C1 segment of cervical spinal cord (tissue), 14 donors: ENCODE measurements around the gene NPY4R2.
"Not testable (repeated sequence)": the region's sequence is repeated elsewhere in the genome, so short reads cannot be mapped to it uniquely, and the experiment has no call there.

Source experiments
- DNase-seq, 14 donors: peaks; one replicate each; lab custom pipeline; 2025; lab: John Stamatoyannopoulos, UW

The NPY4R2 gene

GRCh38 chr10:47918475-47918874 is at the start of gene NPY4R2:
Gene NPY4R2 (plus strand): TSS chr10:47918662. CDS start chr10:47921988, 3,326 bp downstream.
- DNase-seq = not testable (repeated sequence)

GRCh38 chr10:47870887-47871286 is 47.6 kb upstream of the NPY4R2 start:
- not testable (repeated sequence) for DNase-seq

GRCh38 chr10:47871485-47872180 is 46.8 kb upstream of the NPY4R2 start:
- not testable (repeated sequence) for DNase-seq

- not testable (repeated sequence) for DNase-seq
These were observed 46.2 kb upstream of the NPY4R2 start for GRCh38 chr10:47872236-47872635.

GRCh38 chr10:47884239-47884638 is 34.2 kb upstream of the NPY4R2 start:
- not testable (repeated sequence) for DNase-seq

- DNase-seq = not testable (repeated sequence)
These were observed 33.5 kb upstream of the NPY4R2 start for GRCh38 chr10:47884934-47885333.

GRCh38 chr10:47886356-47886755 is 32.1 kb upstream of the NPY4R2 start:
- DNase-seq = not testable (repeated sequence)

- not testable (repeated sequence) for DNase-seq
These were observed 31.6 kb upstream of the NPY4R2 start for GRCh38 chr10:47886827-47887226.

- DNase-seq = not testable (repeated sequence)
These were observed 27.7 kb upstream of the NPY4R2 start for GRCh38 chr10:47890737-47891136.

DNA sequence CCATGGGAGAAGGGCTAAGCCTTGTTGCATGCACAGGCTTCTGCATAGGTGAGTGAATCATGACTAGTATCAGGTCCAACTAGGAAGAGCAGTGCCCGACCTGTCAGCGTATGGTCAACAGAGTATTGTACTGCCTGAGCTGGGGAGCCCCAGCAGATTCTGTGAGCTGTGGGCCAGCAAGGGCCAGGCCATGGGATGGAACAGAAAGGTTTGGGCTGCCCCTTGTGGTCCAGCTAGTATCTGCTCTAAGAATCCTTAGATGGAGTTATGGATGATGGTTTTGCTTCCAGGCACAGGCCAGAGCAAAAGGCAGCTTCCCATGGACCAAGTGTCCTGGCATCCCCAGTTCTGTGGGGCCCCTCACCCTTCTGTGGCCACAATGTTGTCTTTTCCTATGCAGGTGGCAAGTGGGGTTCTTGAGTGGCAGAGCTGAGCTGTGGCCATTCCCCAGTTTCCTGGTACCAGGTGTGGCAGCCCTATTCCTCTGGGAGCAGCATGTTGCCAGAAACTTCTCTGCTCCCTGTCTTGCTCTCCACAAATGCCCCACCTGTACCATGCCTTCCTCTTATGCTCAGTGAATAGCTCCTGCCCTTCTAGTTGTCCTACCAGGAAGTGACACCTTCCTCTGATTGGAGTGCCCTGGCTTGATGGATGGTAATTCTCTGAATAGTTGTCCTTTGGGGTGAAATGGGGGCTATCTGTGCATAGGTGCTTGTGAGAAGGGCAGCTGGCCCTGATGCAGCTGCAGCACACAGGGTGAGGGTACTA is 25.8 kb upstream of the NPY4R2 start:
- DNase-seq = not testable (repeated sequence)

- not testable (repeated sequence) for DNase-seq
These were observed 23.9 kb upstream of the NPY4R2 start for GRCh38 chr10:47894571-47894970.

DNA sequence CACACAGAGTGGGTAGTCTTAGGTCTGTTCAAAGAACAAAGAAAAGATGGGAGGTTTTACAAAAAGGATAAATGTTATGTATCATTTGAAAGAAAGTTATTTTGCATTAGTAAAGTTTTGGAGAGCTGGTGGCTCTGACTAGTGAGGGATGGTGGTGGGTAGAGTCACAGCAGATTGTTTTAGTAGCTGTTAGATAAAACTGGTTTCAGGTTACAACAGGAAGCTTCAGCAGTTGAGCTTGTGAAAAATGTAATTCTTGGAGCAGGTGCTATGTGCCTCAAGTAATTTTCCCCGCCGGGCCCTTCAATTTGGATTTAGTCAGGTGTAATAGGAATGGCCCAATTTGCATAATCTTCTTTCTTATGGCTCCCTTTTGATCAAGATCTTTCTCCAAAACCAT is 20.6 kb upstream of the NPY4R2 start:
- DNase-seq = not testable (repeated sequence)

DNA sequence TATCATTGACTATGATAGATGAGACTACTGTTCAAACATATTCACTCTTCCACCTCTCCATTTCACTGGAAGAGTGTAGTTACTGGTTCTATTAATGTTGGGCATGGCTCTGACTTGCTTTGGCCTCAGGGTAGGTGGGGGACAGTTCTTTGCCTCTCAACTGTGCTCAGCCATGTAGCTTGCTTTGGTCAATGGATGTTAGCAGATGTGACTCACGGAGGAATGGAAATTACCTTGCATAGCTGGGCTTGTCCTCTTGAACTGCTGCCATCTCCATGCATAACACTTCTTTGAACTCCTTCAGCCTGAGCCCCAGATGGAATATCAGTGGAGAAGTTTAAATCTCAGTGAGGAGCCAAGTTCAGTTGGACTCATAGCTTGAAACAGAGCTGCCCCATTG is 9.1 kb upstream of the NPY4R2 start:
- DNase-seq = not testable (repeated sequence)

GRCh38 chr10:47910486-47910885 is 8.0 kb upstream of the NPY4R2 start:
- not testable (repeated sequence) for DNase-seq

DNA sequence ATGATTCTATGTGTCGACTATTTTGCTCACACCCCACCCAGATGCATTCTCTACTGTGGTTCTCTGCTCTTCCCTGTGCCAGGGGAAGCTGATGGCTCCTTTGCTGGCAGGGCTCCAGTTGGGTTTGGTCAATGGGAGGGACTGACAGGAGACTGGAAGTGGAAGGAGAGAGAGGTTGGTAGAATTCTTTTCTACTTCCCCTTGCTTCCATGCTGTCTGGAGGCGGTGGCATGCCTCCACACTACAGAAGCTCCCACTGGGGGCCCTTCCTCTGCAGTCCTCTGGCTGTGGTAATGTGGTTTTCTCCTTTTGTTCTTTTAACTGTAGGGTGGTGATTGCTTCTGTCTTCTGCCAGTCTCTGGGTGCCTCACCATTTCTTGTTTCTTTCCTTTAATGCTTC is 4.4 kb upstream of the NPY4R2 start:
- not testable (repeated sequence) for DNase-seq

DNA sequence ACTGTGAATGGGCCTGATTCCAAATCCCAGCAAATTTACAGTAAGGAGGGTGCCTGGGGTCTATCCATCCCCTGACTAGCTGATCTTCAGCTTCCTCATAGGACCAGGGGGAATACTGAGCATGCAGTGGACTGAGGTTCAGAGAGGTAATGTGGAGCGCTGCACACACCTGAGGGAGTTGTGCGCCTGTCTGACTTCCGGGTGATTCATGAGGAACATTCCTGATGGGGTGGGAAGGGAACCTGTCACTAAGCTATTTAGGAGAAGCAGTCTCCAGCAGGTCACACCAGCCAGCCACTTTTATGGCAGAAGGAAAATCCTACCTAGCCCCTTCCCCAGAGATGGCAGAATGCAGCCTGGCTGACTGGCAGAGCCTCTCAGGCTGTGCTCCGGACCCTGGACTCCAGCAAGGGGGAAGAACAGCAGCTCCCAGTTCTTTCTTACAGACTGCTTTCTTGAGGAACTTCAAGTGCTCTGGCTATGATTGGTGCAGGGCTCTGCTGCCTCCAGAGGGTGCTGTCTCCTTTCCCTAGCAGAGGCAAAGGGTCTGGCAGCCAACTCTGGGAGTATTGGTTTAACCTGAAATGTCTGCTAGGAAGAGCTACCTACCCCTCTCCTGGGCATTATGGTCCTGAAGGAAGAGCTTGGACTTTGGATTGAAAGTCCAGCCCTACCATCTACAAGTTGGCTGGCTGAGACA is 2.5 kb upstream of the NPY4R2 start:
- not testable (repeated sequence) for DNase-seq

DNA sequence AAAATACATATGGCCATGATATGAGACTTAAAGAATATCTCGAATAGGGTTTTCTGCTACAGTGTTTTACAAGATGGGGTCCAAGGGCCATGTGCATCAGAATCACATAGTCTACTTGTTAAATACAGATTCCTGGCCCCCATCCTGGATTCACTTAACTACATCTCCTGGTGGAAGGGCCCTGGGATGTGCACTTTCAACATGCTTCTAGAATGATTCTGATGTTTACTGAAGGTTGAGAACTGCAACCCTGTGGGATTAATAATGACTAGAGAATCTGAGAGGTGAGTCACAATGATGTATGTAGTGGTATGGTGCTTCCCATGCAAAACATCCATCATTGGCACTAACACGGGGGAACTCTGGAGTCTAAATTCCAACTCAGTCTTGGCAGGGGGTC is 2.1 kb downstream of the NPY4R2 start:
- not testable (repeated sequence) for DNase-seq

DNA sequence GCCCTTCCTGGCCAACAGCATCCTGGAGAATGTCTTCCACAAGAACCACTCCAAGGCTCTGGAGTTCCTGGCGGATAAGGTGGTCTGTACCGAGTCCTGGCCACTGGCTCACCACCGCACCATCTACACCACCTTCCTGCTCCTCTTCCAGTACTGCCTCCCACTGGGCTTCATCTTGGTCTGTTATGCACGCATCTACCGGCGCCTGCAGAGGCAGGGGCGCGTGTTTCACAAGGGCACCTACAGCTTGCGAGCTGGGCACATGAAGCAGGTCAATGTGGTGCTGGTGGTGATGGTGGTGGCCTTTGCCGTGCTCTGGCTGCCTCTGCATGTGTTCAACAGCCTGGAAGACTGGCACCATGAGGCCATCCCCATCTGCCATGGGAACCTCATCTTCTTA is 4.0 kb downstream of the NPY4R2 start:
- DNase-seq = not testable (repeated sequence)

GRCh38 chr10:47924628-47925027 is 6.2 kb downstream of the NPY4R2 start:
- DNase-seq = not testable (repeated sequence)

- DNase-seq = not testable (repeated sequence)
These were observed 8.9 kb downstream of the NPY4R2 start for GRCh38 chr10:47927147-47927916.

DNA sequence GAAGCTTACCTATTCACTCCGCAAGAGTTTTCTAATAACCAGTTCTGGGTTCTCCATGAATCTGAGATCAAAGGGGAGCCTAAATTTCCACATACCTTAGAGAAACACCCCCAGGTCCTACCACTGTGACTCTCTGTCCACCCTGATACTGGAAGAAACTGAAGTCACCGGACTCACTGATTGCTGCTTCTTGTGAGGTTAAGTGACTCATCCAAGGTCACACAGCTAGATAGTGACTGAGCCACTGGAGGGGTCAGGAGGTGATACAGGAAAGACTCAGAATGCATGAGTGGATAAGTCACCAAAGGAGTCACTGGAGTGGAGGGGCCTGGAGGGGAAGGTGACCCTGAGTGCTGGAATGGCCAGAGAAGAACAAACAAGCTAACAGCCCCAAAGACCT is 9.8 kb downstream of the NPY4R2 start:
- DNase-seq = not testable (repeated sequence)
